ENCODE measurements around the gene TULP4. TPM values are rescaled to one million over a fixed set of nuclear protein-coding genes. Genes with fewer than 3 reads are reported as not detected.

TULP4 gene
- total RNA-seq, 6 donors from 2014 or later: 78.7 to 150 (median 94.4) TPM

GRCh38 chr6:158438226-158438625 lies 126.0 kb downstream of the TULP4 start:
- Histone ChIP-seq H3K9me3 (no peaks in the 10 kb centered on the region), H3K27me3 (no peaks in the 10 kb centered on the region), H3K27ac (no peak overlapping the region), H3K4me1 (no peaks in the 10 kb centered on the region), H3K36me3 (no peaks in the 10 kb centered on the region), H3K4me3 (no peak overlapping the region)
- ATAC-seq (ENCODE audit: low FRiP score in 2 of 2) (no peak), DNase-seq (no peak)
- no peak for TF ChIP-seq CTCF (IDR thresholded peaks at IDR 0.05)
- TF ChIP-seq POLR2A (IDR thresholded peaks at IDR 0.05): no peak
- no peak for TF ChIP-seq EP300 (IDR thresholded peaks at IDR 0.05)
- WGBS, 2 donors: 86 to 95% methylated on average over 7 of the region's 7 CpGs

GRCh38 chr6:158439255-158439654 lies 127.0 kb downstream of the TULP4 start:
- Histone ChIP-seq H3K27me3 (no peaks in the 10 kb centered on the region), H3K4me1 (no peaks in the 10 kb centered on the region), H3K27ac (no peak overlapping the region), H3K9me3 (no peaks in the 10 kb centered on the region), H3K4me3 (no peak overlapping the region), H3K36me3 (no peaks in the 10 kb centered on the region)
- ATAC-seq (ENCODE audit: low FRiP score in 2 of 2): no peak
- TF ChIP-seq POLR2AphosphoS5 (IDR thresholded peaks at IDR 0.05) (no peak), EP300 (IDR thresholded peaks at IDR 0.05) (no peak), POLR2A (IDR thresholded peaks at IDR 0.05) (no peak), CTCF (IDR thresholded peaks at IDR 0.05) (no peak)
- DNase-seq: no peak

GRCh38 chr6:158441716-158442215 lies 129.5 kb downstream of the TULP4 start:
- 77 to 79% methylated on average over 7 of the region's 7 CpGs for WGBS, 2 donors
- ATAC-seq (ENCODE audit: low FRiP score in 2 of 2) (peak; percentile 49 to 77), DNase-seq (no peak)

GRCh38 chr6:158442306-158442705 lies 130.0 kb downstream of the TULP4 start:
- DNase-seq: no peak
- TF ChIP-seq POLR2A (IDR thresholded peaks at IDR 0.05) (no peak), CTCF (IDR thresholded peaks at IDR 0.05) (no peak), POLR2AphosphoS5 (IDR thresholded peaks at IDR 0.05) (no peak), EP300 (IDR thresholded peaks at IDR 0.05) (no peak)
- Histone ChIP-seq H3K4me1 (no peaks in the 10 kb centered on the region), H3K27ac (no peak overlapping the region), H3K9me3 (no peaks in the 10 kb centered on the region), H3K36me3 (no peaks in the 10 kb centered on the region), H3K27me3 (no peaks in the 10 kb centered on the region), H3K4me3 (no peak overlapping the region)
- WGBS, 2 donors: 90 to 94% methylated on average over 4 of the region's 4 CpGs
- ATAC-seq (ENCODE audit: low FRiP score in 2 of 2): no peak

More at GRCh38 chr6:158441716-158442215, 129.5 kb downstream of the TULP4 start:
- H3K27ac ChIP-seq: no peak overlapping the region
- no peaks in the 10 kb centered on the region for H3K4me1 ChIP-seq
- H3K9me3 ChIP-seq: no peaks in the 10 kb centered on the region
- H3K4me3 ChIP-seq: no peak overlapping the region
- TF ChIP-seq POLR2A (IDR thresholded peaks at IDR 0.05) (no peak), POLR2AphosphoS5 (IDR thresholded peaks at IDR 0.05) (no peak), CTCF (IDR thresholded peaks at IDR 0.05) (no peak), EP300 (IDR thresholded peaks at IDR 0.05) (no peak)
- H3K36me3 ChIP-seq: no peaks in the 10 kb centered on the region
- no peaks in the 10 kb centered on the region for H3K27me3 ChIP-seq

- no peaks in the 10 kb centered on the region for H3K9me3 ChIP-seq
- no peak overlapping the region for H3K4me3 ChIP-seq
- ATAC-seq (ENCODE audit: low FRiP score in 2 of 2) (no peak), DNase-seq (no peak)
- H3K4me1 ChIP-seq: no peaks in the 10 kb centered on the region
- no peak overlapping the region for H3K27ac ChIP-seq
- H3K27me3 ChIP-seq: no peaks in the 10 kb centered on the region
- WGBS, 2 donors: 91 to 97% methylated on average over 5 of the region's 5 CpGs
- H3K36me3 ChIP-seq: peaks cover 0 to 9% (median 0%) of the 10 kb centered on the region in 4 donors
- TF ChIP-seq CTCF (IDR thresholded peaks at IDR 0.05) (no peak), POLR2AphosphoS5 (IDR thresholded peaks at IDR 0.05) (no peak), POLR2A (IDR thresholded peaks at IDR 0.05) (no peak), EP300 (IDR thresholded peaks at IDR 0.05) (no peak)
These were observed 133.3 kb downstream of the TULP4 start for GRCh38 chr6:158445426-158446085.

Data from upper lobe of left lung (tissue), 6 donors.